ENCODE measurements around the gene GABRB1. TPM values are rescaled to one million over a fixed set of nuclear protein-coding genes. Genes with fewer than 3 reads are reported as not detected.

Gene GABRB1
- total RNA-seq, 3 donors from 2014 or later = 2.5 TPM; not detected in 2

- H3K27me3 ChIP-seq = no peaks in the 10 kb centered on the region
- intact Hi-C loops (cut with DNase I; ENCODE audit: low total_unique reads) = no loop called here
- H3K27ac ChIP-seq = no peak overlapping the region
- no peak for DNase-seq (ENCODE audit: low spot score in 2 of 2)
- no peak overlapping the region for H3K4me3 ChIP-seq
- no peaks in the 10 kb centered on the region for H3K9me3 ChIP-seq
- H3K36me3 ChIP-seq = no peaks in the 10 kb centered on the region
- H3K4me1 ChIP-seq = no peaks in the 10 kb centered on the region
- TF ChIP-seq POLR2A (IDR thresholded peaks at IDR 0.05) (no peak), POLR2AphosphoS5 (IDR thresholded peaks at IDR 0.05) (no peak), CTCF (IDR thresholded peaks at IDR 0.05) (no peak)
Observed at GRCh38 chr4:47120783-47121182, 89.4 kb downstream of the GABRB1 start.

- DNase-seq (ENCODE audit: low spot score in 2 of 2) = no peak
Observed at GRCh38 chr4:47122592-47123291, 91.4 kb downstream of the GABRB1 start.

GRCh38 chr4:47128991-47129390 is 97.6 kb downstream of the GABRB1 start:
- Histone ChIP-seq H3K9me3 (no peaks in the 10 kb centered on the region), H3K4me3 (no peak overlapping the region), H3K4me1 (no peaks in the 10 kb centered on the region), H3K36me3 (no peaks in the 10 kb centered on the region), H3K27ac (no peak overlapping the region), H3K27me3 (no peaks in the 10 kb centered on the region)
- DNase-seq (ENCODE audit: low spot score in 2 of 2) = no peak
- intact Hi-C loops (cut with DNase I; ENCODE audit: low total_unique reads) = no loop called here
- TF ChIP-seq POLR2AphosphoS5 (IDR thresholded peaks at IDR 0.05) (no peak), CTCF (IDR thresholded peaks at IDR 0.05) (no peak), POLR2A (IDR thresholded peaks at IDR 0.05) (no peak)

More at GRCh38 chr4:47122592-47123291, 91.4 kb downstream of the GABRB1 start:
- intact Hi-C loops (cut with DNase I; ENCODE audit: low total_unique reads) = no loop called here
- TF ChIP-seq POLR2AphosphoS5 (IDR thresholded peaks at IDR 0.05) (no peak), CTCF (IDR thresholded peaks at IDR 0.05) (peak in 2 of 3 donors; percentile 23 to 40), POLR2A (IDR thresholded peaks at IDR 0.05) (no peak)
- Histone ChIP-seq H3K9me3 (no peaks in the 10 kb centered on the region), H3K27ac (no peak overlapping the region), H3K36me3 (no peaks in the 10 kb centered on the region), H3K27me3 (no peaks in the 10 kb centered on the region), H3K4me1 (no peaks in the 10 kb centered on the region), H3K4me3 (no peak overlapping the region)

- Histone ChIP-seq H3K27me3 (no peaks in the 10 kb centered on the region), H3K27ac (no peak overlapping the region), H3K9me3 (no peaks in the 10 kb centered on the region), H3K4me3 (no peak overlapping the region), H3K36me3 (no peaks in the 10 kb centered on the region), H3K4me1 (no peaks in the 10 kb centered on the region)
- DNase-seq (ENCODE audit: low spot score in 2 of 2) = no peak
- TF ChIP-seq POLR2AphosphoS5 (IDR thresholded peaks at IDR 0.05) = no peak
- TF ChIP-seq POLR2A (IDR thresholded peaks at IDR 0.05) = no peak
- TF ChIP-seq CTCF (IDR thresholded peaks at IDR 0.05) = no peak
- intact Hi-C loops (cut with DNase I; ENCODE audit: low total_unique reads) = no loop called here
Observed at GRCh38 chr4:47135210-47135609, 103.8 kb downstream of the GABRB1 start.

GRCh38 chr4:47143261-47143660 is 111.9 kb downstream of the GABRB1 start:
- no peak for DNase-seq (ENCODE audit: low spot score in 2 of 2)
- H3K4me1 ChIP-seq = no peaks in the 10 kb centered on the region
- H3K36me3 ChIP-seq = no peaks in the 10 kb centered on the region
- no peak overlapping the region for H3K27ac ChIP-seq
- TF ChIP-seq POLR2A (IDR thresholded peaks at IDR 0.05) (no peak), CTCF (IDR thresholded peaks at IDR 0.05) (no peak), POLR2AphosphoS5 (IDR thresholded peaks at IDR 0.05) (no peak)
- no peaks in the 10 kb centered on the region for H3K9me3 ChIP-seq
- no peaks in the 10 kb centered on the region for H3K27me3 ChIP-seq
- intact Hi-C loops (cut with DNase I; ENCODE audit: low total_unique reads) = no loop called here
- no peak overlapping the region for H3K4me3 ChIP-seq
